OCI-LY7 (cell line): Measurements from ENCODE around the gene ADGRD2.

Experiments used
- CTCF ChIP-seq: fragments of 200-600 bp; sonication (generic); conservative IDR thresholded peaks from 2 replicates; pipeline ENCODE4 v1.5.1; 2014; ENCODE audit warnings: mild to moderate bottlenecking, antibody characterized with exemption, low read length, moderate library complexity, mixed read lengths
- EZH2phosphoT487 ChIP-seq: fragments of 200-600 bp; sonication (generic); IDR thresholded peaks from 2 replicates; pipeline ENCODE4 v1.6.1; 2018; ENCODE audit warnings: low read depth, borderline replicate concordance, mild to moderate bottlenecking, mixed run types, antibody characterized with exemption, low read length, moderate library complexity, mixed read lengths

GRCh38 chr9:124403246-124403645 is 47.0 kb upstream of the ADGRD2 start:
- TF ChIP-seq CTCF (no peak), EZH2phosphoT487 (no peak)
